GM06990 (cell line): Measurements from ENCODE around the gene CEBPB.
A peak's percentile ranks its signal among the peaks of the same experiment; 100 is the strongest.

ENCODE experiments used
- DNase-seq: peaks from one replicate; pipeline ENCODE4 v3.0.0-alpha.2; 2011; ENCODE audit not compliant: insufficient read length; ENCODE audit errors: extremely low read depth
- H3K27me3 ChIP-seq: replicated peaks from 2 replicates; pipeline ENCODE4 v1.6.0; 2011; ENCODE audit warnings: low read length; ENCODE audit not compliant: control insufficient read depth, insufficient read depth
- H3K36me3 ChIP-seq: 2 replicates; pipeline ENCODE4 v1.5.1; 2011; ENCODE audit warnings: low read length; ENCODE audit not compliant: control insufficient read depth, insufficient read depth
- H3K4me3 ChIP-seq: replicated peaks from 2 replicates; pipeline ENCODE4 v1.5.1; 2011; ENCODE audit warnings: low read depth, mild to moderate bottlenecking, control low read depth, low read length
- CTCF ChIP-seq: IDR thresholded peaks from 2 replicates; pipeline ENCODE4 v1.5.1; 2011; ENCODE audit warnings: low read length, control low read depth, mild to moderate bottlenecking, inconsistent platforms; ENCODE audit not compliant: insufficient read depth, poor library complexity, severe bottlenecking

Gene CEBPB

GRCh38 chr20:50224531-50225255 lies 34.1 kb downstream of the CEBPB start:
- no peaks in the 10 kb centered on the region for H3K36me3 ChIP-seq
- TF ChIP-seq CTCF, result peak; percentile 3
- DNase-seq, result no peak
- no peaks in the 10 kb centered on the region; the same call in 1 of the 2 replicates for H3K27me3 ChIP-seq
- no peak overlapping the region for H3K4me3 ChIP-seq

DNA sequence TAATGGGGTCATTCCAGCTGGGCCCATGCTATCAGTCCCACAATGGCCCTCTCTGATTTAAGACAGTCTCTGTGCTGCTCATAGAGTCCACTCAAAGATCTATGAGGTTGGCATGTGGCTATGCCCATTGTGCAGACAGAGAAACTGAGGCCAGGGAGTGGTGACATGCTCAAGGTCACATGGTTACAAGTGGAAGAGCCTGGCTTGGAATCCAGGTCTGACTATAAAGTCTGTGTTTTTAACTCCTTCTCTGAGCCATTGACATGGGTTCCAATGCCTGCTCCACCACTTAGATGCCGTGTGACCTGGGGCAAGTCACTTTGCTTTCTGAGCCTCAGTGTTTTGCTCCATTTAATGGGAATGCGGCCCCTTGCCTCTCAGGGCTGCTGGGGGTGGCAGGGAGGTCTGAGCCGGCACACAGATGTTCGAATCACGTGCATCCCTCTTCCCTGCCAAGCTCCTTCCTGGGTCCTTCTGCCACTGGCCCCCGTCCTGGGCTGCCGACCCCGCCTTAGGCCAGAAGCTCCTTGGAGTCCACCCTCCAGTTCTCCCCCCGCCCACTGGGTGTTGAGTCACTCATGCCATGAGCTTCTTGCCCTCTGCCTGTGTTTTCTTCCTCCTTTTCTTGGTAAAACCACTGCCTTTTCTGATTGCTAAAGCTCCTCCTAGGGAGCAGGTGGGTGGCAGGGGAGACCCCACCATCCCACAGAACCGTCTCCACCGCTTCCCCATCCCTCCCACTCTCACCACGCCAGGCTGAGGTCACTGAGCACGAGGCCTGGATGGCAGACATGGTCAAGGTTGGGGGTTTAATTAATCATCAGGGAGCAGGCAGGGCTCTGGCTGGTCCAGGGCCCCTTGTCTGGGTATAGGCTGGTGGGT lies 35.7 kb downstream of the CEBPB start:
- Histone ChIP-seq H3K36me3 (no peaks in the 10 kb centered on the region), H3K4me3 (no peak overlapping the region), H3K27me3 (no peaks in the 10 kb centered on the region; the same call in 1 of the 2 replicates)
- no peak for TF ChIP-seq CTCF
- no peak for DNase-seq

DNA sequence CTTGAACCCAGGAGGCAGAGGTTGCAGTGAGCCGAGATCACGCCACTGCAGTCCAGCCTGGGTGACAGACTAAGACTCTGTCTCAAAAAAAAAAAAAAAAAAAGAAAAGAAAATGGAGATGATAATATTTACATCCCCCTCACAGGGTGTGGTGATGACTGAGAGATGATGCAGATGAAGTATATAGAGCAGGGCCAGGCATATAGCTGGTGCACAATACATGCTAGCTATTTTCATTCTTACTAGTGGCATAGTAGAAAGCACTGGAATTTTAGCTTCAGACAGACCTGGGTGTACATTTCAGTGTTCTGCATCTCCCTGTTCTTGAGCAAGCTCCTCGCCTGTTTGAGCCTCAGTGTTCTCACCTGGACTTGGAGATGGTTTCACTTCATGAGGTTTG lies 36.9 kb downstream of the CEBPB start:
- TF ChIP-seq CTCF, result no peak
- Histone ChIP-seq H3K27me3 (no peaks in the 10 kb centered on the region; the same call in 1 of the 2 replicates), H3K36me3 (no peaks in the 10 kb centered on the region), H3K4me3 (no peak overlapping the region)
- no peak for DNase-seq

GRCh38 chr20:50229156-50229607 lies 38.6 kb downstream of the CEBPB start:
- H3K27me3 ChIP-seq, result no peaks in the 10 kb centered on the region; the same call in 1 of the 2 replicates

DNA sequence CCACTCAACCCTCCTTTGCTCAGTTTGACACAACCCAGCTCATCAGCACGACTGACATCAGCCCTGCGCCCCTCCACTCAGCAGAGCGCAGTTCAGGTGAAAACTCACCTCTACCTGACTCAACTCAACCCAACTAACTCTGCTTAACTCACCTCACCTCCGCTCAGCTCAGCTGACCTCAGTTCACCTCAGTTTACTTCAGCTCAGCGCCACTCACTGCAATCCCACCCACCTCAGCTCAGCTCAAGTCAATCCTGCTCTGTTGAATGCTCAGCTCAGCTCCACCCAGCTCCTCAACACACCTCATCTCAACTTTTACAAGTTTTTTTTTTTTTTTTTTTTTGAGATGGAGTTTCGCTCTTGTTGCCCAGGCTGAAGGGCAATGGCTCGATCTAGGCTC lies 39.6 kb downstream of the CEBPB start:
- DNase-seq, result no peak
- Histone ChIP-seq H3K4me3 (no peak overlapping the region), H3K36me3 (no peaks in the 10 kb centered on the region), H3K27me3 (no peaks in the 10 kb centered on the region; the same call in 1 of the 2 replicates)
- TF ChIP-seq CTCF, result no peak

More at GRCh38 chr20:50229156-50229607, 38.6 kb downstream of the CEBPB start:
- no peak for DNase-seq
- no peak overlapping the region for H3K4me3 ChIP-seq
- H3K36me3 ChIP-seq, result no peaks in the 10 kb centered on the region
- no peak for TF ChIP-seq CTCF
